ENCODE results near the gene MNDA.

DNA sequence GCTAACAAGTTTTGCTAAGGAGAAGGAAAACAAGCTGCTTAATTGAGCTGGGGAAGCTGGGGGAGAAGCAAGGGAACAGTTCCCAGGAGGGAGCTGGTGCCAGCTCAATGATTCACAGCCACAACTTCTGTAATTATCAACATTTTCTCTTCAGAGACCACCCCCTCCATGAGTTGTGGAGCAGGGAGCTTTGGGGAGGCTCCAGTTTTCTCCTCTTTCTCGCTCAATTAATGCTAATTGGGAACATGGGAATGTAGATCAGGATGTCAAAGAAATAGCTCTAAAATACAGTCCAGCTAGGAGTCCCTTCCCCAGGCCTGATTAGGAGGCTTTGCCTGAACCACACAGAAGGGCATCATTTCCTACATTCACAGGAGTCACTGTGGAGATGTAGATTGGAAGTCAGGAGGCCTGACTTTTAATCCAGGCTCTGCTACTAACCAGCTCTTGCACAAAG, 12.1 kb upstream of the MNDA start:
- TF ChIP-seq, protein P1, sequence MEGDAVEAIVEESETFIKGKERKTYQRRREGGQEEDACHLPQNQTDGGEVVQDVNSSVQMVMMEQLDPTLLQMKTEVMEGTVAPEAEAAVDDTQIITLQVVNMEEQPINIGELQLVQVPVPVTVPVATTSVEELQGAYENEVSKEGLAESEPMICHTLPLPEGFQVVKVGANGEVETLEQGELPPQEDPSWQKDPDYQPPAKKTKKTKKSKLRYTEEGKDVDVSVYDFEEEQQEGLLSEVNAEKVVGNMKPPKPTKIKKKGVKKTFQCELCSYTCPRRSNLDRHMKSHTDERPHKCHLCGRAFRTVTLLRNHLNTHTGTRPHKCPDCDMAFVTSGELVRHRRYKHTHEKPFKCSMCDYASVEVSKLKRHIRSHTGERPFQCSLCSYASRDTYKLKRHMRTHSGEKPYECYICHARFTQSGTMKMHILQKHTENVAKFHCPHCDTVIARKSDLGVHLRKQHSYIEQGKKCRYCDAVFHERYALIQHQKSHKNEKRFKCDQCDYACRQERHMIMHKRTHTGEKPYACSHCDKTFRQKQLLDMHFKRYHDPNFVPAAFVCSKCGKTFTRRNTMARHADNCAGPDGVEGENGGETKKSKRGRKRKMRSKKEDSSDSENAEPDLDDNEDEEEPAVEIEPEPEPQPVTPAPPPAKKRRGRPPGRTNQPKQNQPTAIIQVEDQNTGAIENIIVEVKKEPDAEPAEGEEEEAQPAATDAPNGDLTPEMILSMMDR (IDR thresholded peaks at IDR 0.05; ENCODE audit: low read depth, low read length, missing input control) = no peak
- TF ChIP-seq, protein P2, sequence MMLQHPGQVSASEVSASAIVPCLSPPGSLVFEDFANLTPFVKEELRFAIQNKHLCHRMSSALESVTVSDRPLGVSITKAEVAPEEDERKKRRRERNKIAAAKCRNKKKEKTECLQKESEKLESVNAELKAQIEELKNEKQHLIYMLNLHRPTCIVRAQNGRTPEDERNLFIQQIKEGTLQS (IDR thresholded peaks at IDR 0.05) = no peak
- TF ChIP-seq, protein P3, sequence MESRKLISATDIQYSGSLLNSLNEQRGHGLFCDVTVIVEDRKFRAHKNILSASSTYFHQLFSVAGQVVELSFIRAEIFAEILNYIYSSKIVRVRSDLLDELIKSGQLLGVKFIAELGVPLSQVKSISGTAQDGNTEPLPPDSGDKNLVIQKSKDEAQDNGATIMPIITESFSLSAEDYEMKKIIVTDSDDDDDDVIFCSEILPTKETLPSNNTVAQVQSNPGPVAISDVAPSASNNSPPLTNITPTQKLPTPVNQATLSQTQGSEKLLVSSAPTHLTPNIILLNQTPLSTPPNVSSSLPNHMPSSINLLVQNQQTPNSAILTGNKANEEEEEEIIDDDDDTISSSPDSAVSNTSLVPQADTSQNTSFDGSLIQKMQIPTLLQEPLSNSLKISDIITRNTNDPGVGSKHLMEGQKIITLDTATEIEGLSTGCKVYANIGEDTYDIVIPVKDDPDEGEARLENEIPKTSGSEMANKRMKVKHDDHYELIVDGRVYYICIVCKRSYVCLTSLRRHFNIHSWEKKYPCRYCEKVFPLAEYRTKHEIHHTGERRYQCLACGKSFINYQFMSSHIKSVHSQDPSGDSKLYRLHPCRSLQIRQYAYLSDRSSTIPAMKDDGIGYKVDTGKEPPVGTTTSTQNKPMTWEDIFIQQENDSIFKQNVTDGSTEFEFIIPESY (IDR thresholded peaks at IDR 0.05) = no peak
- TF ChIP-seq TAF1 (conservative IDR thresholded peaks at IDR 0.05) (no peak), YY1 (IDR thresholded peaks at IDR 0.05) (no peak), FOXA1 (IDR thresholded peaks at IDR 0.05) (no peak), RAD21 (IDR thresholded peaks at IDR 0.05) (no peak), RXRA (IDR thresholded peaks at IDR 0.05) (no peak), SP1 (IDR thresholded peaks at IDR 0.05) (no peak), GABPA (IDR thresholded peaks at IDR 0.05 in 1 of 2, conservative IDR thresholded peaks at IDR 0.05 in 1 of 2) (no peak), HNF4A (conservative IDR thresholded peaks at IDR 0.05) (no peak)
- TF ChIP-seq, protein P4, sequence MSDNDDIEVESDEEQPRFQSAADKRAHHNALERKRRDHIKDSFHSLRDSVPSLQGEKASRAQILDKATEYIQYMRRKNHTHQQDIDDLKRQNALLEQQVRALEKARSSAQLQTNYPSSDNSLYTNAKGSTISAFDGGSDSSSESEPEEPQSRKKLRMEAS (IDR thresholded peaks at IDR 0.05) = no peak
- TF ChIP-seq, protein P5, sequence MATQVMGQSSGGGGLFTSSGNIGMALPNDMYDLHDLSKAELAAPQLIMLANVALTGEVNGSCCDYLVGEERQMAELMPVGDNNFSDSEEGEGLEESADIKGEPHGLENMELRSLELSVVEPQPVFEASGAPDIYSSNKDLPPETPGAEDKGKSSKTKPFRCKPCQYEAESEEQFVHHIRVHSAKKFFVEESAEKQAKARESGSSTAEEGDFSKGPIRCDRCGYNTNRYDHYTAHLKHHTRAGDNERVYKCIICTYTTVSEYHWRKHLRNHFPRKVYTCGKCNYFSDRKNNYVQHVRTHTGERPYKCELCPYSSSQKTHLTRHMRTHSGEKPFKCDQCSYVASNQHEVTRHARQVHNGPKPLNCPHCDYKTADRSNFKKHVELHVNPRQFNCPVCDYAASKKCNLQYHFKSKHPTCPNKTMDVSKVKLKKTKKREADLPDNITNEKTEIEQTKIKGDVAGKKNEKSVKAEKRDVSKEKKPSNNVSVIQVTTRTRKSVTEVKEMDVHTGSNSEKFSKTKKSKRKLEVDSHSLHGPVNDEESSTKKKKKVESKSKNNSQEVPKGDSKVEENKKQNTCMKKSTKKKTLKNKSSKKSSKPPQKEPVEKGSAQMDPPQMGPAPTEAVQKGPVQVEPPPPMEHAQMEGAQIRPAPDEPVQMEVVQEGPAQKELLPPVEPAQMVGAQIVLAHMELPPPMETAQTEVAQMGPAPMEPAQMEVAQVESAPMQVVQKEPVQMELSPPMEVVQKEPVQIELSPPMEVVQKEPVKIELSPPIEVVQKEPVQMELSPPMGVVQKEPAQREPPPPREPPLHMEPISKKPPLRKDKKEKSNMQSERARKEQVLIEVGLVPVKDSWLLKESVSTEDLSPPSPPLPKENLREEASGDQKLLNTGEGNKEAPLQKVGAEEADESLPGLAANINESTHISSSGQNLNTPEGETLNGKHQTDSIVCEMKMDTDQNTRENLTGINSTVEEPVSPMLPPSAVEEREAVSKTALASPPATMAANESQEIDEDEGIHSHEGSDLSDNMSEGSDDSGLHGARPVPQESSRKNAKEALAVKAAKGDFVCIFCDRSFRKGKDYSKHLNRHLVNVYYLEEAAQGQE (IDR thresholded peaks at IDR 0.05) = no peak

All from liver (tissue), 3 donors.